GM12891 (cell line): ENCODE measurements around the gene TMEM30A.

ENCODE experiments used
- PAX5 ChIP-seq: IDR thresholded peaks from 2 replicates; pipeline ENCODE4 v1.6.1; 2011; ENCODE audit warnings: low read length, moderate library complexity, mild to moderate bottlenecking; ENCODE audit not compliant: insufficient read depth, severe bottlenecking
- POLR2A ChIP-seq: IDR thresholded peaks from 2 replicates; pipeline ENCODE4 v1.6.1; 2011; ENCODE audit warnings: low read depth, low read length, control low read depth
- POLR2AphosphoS5 ChIP-seq: IDR thresholded peaks from 2 replicates; pipeline ENCODE4 v1.6.1; 2011; ENCODE audit warnings: low read depth, low read length, control low read depth
- POU2F2 ChIP-seq: IDR thresholded peaks from 2 replicates; pipeline ENCODE4 v1.6.1; 2011; ENCODE audit warnings: low read depth, mild to moderate bottlenecking, control low read depth, low read length, moderate library complexity
- SPI1 ChIP-seq: IDR thresholded peaks from 2 replicates; pipeline ENCODE4 v1.6.1; 2011; ENCODE audit warnings: low read depth, low read length, control low read depth
- TAF1 ChIP-seq: IDR thresholded peaks from 2 replicates; pipeline ENCODE4 v1.6.1; 2011; ENCODE audit warnings: low read depth, low read length, control low read depth

DNA sequence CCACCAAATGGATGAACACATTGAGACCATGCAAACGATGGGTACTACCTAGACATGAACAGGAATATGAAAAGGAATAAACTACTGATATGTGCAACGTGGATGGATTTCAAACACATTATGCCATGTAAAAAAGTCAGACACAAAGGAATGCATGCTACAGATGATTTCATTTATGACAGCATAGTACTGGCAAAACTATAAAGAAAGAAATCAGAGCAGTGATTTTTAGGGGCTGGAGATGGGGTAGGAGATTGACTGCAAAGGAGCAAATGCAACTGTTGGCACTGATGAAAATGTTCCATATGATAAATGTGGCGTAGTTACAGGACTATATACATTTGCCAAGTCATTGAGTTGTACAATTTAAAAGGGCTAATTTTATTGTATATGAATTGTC lies 65.3 kb downstream of the TMEM30A start:
- TF ChIP-seq POLR2A = no peak
- TF ChIP-seq POLR2AphosphoS5 = no peak
- TF ChIP-seq TAF1 = no peak
- TF ChIP-seq PAX5 = no peak
- no peak for TF ChIP-seq SPI1
- TF ChIP-seq POU2F2 = no peak
